WI38 (cell line): ENCODE results near the gene RHO.

Source experiments
- H3K4me3 ChIP-seq: 2 replicates; pipeline ENCODE4 v1.5.1; 2011; ENCODE audit warnings: low read depth, mild to moderate bottlenecking, control low read depth, low read length
- TF ChIP-seq, protein P1 (sequence below): IDR thresholded peaks from 2 replicates; pipeline ENCODE4 v1.5.1; 2012; ENCODE audit warnings: low read depth, mild to moderate bottlenecking, control low read depth, low read length

The RHO gene

DNA sequence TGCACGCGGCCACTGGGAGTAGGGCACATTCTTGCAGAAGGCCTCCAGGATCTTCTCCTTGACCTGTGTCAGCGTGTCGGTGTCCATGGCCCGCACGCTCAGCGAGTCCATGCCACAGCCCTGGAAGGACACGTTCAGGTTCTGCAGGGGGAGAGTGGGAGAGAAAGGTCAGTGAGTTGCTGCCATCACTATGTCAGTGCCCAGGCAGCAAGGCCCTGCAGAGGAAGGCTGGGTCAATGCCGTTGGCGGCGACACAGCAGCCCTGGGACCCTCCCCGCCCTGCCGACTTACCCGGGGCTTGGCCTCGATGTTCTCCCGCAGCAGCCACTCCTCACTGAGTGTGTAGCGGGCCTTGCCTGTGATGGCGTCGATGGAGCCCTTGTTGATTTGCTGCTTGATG, 34.4 kb downstream of the RHO start:
- H3K4me3 ChIP-seq = no peak overlapping the region
- TF ChIP-seq, protein P1, sequence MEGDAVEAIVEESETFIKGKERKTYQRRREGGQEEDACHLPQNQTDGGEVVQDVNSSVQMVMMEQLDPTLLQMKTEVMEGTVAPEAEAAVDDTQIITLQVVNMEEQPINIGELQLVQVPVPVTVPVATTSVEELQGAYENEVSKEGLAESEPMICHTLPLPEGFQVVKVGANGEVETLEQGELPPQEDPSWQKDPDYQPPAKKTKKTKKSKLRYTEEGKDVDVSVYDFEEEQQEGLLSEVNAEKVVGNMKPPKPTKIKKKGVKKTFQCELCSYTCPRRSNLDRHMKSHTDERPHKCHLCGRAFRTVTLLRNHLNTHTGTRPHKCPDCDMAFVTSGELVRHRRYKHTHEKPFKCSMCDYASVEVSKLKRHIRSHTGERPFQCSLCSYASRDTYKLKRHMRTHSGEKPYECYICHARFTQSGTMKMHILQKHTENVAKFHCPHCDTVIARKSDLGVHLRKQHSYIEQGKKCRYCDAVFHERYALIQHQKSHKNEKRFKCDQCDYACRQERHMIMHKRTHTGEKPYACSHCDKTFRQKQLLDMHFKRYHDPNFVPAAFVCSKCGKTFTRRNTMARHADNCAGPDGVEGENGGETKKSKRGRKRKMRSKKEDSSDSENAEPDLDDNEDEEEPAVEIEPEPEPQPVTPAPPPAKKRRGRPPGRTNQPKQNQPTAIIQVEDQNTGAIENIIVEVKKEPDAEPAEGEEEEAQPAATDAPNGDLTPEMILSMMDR = no peak

GRCh38 chr3:129563332-129563731, 34.9 kb downstream of the RHO start:
- no peak overlapping the region for H3K4me3 ChIP-seq
- TF ChIP-seq, protein P1 = no peak

DNA sequence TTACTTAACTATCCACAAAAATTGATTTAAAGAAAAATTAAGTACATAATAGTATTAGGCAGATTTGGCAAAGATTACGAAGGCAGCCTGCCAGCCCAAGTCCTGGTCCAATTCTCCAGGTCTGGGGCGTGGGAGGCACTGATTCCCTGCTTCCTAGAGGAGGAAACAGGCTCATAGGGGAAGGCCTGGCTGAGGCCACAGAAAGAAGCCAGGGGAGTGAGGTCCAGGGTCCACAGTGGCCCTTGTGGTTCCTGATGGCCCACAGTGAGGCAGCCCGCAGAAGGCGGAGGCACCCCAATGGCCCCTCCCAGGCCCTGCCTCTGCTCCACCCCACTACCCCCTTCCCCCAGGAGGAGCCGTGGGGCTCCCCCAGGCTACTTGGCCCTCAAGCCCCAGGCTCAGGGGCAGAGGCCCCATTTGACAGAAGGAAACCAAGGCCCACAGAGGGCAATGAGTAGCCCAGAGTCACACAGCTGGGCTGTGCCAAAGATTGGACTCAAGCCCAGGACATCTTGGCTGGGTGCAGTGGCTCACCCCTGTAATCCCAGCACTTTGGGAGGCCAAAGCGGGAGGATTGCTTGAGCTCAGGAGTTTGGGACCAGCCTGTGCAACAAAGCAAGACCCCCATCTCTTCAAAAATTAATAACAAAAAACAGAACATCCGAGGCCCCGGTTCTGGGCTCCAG, 35.6 kb downstream of the RHO start:
- TF ChIP-seq, protein P1 = no peak
- H3K4me3 ChIP-seq = no peak overlapping the region

- H3K4me3 ChIP-seq = no peak overlapping the region
- TF ChIP-seq, protein P1 = no peak
Observed at GRCh38 chr3:129564981-129565644, 36.7 kb downstream of the RHO start.

GRCh38 chr3:129565902-129566301, 37.5 kb downstream of the RHO start:
- TF ChIP-seq, protein P1 = no peak
- H3K4me3 ChIP-seq = no peak overlapping the region

- TF ChIP-seq, protein P1 = no peak
- no peak overlapping the region for H3K4me3 ChIP-seq
Observed at GRCh38 chr3:129567176-129567705, 38.8 kb downstream of the RHO start.

DNA sequence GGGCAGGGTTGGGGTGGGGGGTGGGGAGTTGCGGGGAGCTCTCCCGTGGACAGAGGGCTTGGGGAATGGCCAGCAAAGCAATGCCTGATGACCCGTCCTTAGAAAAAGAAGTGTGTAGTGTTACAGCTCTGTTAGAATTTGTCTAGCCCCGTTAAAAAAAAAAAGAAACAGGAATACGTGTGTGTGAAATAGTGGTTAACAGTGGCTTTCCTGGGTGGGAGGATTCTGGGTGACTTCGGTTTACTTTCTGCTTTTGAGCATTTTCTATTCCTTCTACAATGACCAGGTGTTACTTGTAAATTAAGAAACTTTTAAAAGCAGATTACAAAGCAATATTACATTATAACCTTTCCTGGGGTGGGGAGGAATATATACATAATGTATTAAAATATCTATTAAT, 39.5 kb downstream of the RHO start:
- TF ChIP-seq, protein P1 = no peak
- no peak overlapping the region for H3K4me3 ChIP-seq
